ENCODE data around the gene ZNF195.
"Not testable (repeated sequence)": the region's sequence is repeated elsewhere in the genome, so short reads cannot be mapped to it uniquely, and the experiment has no call there.

Gene ZNF195

GRCh38 chr11:3402181-3402860, 23.4 kb upstream of the ZNF195 start:
- DNase-seq (ENCODE audit: low spot score), result not testable (repeated sequence)

- not testable (repeated sequence) for DNase-seq (ENCODE audit: low spot score)
Measured at GRCh38 chr11:3401052-3401451, 22.1 kb upstream of the ZNF195 start.

- not testable (repeated sequence) for DNase-seq (ENCODE audit: low spot score)
Measured at GRCh38 chr11:3398509-3398908, 19.6 kb upstream of the ZNF195 start.

GRCh38 chr11:3398106-3398505, 19.2 kb upstream of the ZNF195 start:
- not testable (repeated sequence) for DNase-seq (ENCODE audit: low spot score)

GRCh38 chr11:3397210-3397609, 18.3 kb upstream of the ZNF195 start:
- not testable (repeated sequence) for DNase-seq (ENCODE audit: low spot score)

GRCh38 chr11:3395468-3395867, 16.5 kb upstream of the ZNF195 start:
- DNase-seq (ENCODE audit: low spot score), result not testable (repeated sequence)

GRCh38 chr11:3394956-3395355, 16.0 kb upstream of the ZNF195 start:
- DNase-seq (ENCODE audit: low spot score), result not testable (repeated sequence)

GRCh38 chr11:3393450-3393849, 14.5 kb upstream of the ZNF195 start:
- DNase-seq (ENCODE audit: low spot score), result not testable (repeated sequence)

- DNase-seq (ENCODE audit: low spot score), result no peak
Measured at GRCh38 chr11:3382613-3383285, 3.8 kb upstream of the ZNF195 start.

- no peak for DNase-seq (ENCODE audit: low spot score)
Measured at GRCh38 chr11:3381794-3382193, 2.8 kb upstream of the ZNF195 start.

GRCh38 chr11:3380706-3381545, 2.0 kb upstream of the ZNF195 start:
- DNase-seq (ENCODE audit: low spot score), result no peak

- no peak for DNase-seq (ENCODE audit: low spot score)
Measured at GRCh38 chr11:3375552-3375951, 3.4 kb downstream of the ZNF195 start.

GRCh38 chr11:3370311-3370870, 8.6 kb downstream of the ZNF195 start:
- no peak for DNase-seq (ENCODE audit: low spot score)

GRCh38 chr11:3369366-3369765, 9.6 kb downstream of the ZNF195 start:
- DNase-seq (ENCODE audit: low spot score), result no peak

GRCh38 chr11:3368199-3368598, 10.7 kb downstream of the ZNF195 start:
- DNase-seq (ENCODE audit: low spot score), result no peak

GRCh38 chr11:3367221-3367620, 11.7 kb downstream of the ZNF195 start:
- no peak for DNase-seq (ENCODE audit: low spot score)

GRCh38 chr11:3359092-3359824, 19.7 kb downstream of the ZNF195 start:
- DNase-seq (ENCODE audit: low spot score), result no peak

GRCh38 chr11:3357994-3358676, 20.8 kb downstream of the ZNF195 start:
- DNase-seq (ENCODE audit: low spot score), result no peak

GRCh38 chr11:3357302-3357701, 21.6 kb downstream of the ZNF195 start:
- DNase-seq (ENCODE audit: low spot score), result no peak

GRCh38 chr11:3356858-3357257, 22.1 kb downstream of the ZNF195 start:
- no peak for DNase-seq (ENCODE audit: low spot score)

- DNase-seq (ENCODE audit: low spot score), result no peak
Measured at GRCh38 chr11:3353066-3353465, 25.9 kb downstream of the ZNF195 start.
